Liver (tissue), 9 donors: ENCODE results near the gene REC114. TPM values are rescaled to one million over a fixed set of nuclear protein-coding genes. Genes with fewer than 3 reads are reported as not detected.
"Not testable (repeated sequence)": the region's sequence is repeated elsewhere in the genome, so short reads cannot be mapped to it uniquely, and the experiment has no call there.

Experiments
- DNase-seq: peaks from one replicate; pipeline ENCODE4 v3.0.0-alpha.2; 2017; ENCODE audit warnings: low spot score
- H3K27ac ChIP-seq, 2 donors: one replicate each; pipeline ENCODE4 v1.7.0; 2013; ENCODE audit warnings: inconsistent platforms in 2 of 2, low read length in 2 of 2, control low read depth in 1 of 2, low read depth in 1 of 2, mild to moderate bottlenecking in 1 of 2
- H3K27me3 ChIP-seq, 4 donors: one replicate each; pipeline versions ENCODE4 v1.6.1 to v1.7.0; 2013; ENCODE audit warnings: low read length in 3 of 4, inconsistent platforms in 1 of 4, mild to moderate bottlenecking in 1 of 4, moderate library complexity in 1 of 4; ENCODE audit not compliant: control insufficient read depth in 4 of 4, insufficient read depth in 4 of 4
- H3K36me3 ChIP-seq, 4 donors: one replicate each; pipeline versions ENCODE4 v1.6.1 to v1.7.0; 2013; ENCODE audit warnings: low read length in 3 of 4, mild to moderate bottlenecking in 3 of 4, low read depth in 1 of 4, moderate library complexity in 1 of 4; ENCODE audit not compliant: control insufficient read depth in 4 of 4, insufficient read depth in 3 of 4
- H3K4me1 ChIP-seq, 4 donors: one replicate each; pipeline versions ENCODE4 v1.6.1 to v1.7.0; 2013; ENCODE audit warnings: low read length in 3 of 4, mild to moderate bottlenecking in 3 of 4, moderate library complexity in 1 of 4; ENCODE audit not compliant: control insufficient read depth in 4 of 4, insufficient read depth in 4 of 4
- H3K4me3 ChIP-seq, 3 donors: one replicate each; pipeline versions ENCODE4 v1.6.1 to v1.7.0; 2013; ENCODE audit warnings: low read length in 3 of 3, control low read depth in 1 of 3, low read depth in 1 of 3, mild to moderate bottlenecking in 1 of 3
- H3K9ac ChIP-seq, 2 donors: one replicate each; pipeline ENCODE4 v1.7.0; 2013; ENCODE audit warnings: low read length in 2 of 2, mild to moderate bottlenecking in 2 of 2, moderate library complexity in 2 of 2, control low read depth in 1 of 2, low read depth in 1 of 2
- H3K9me3 ChIP-seq, 4 donors: one replicate each; pipeline versions ENCODE4 v1.6.1 to v1.7.0; 2013; ENCODE audit warnings: low read length in 3 of 4; ENCODE audit not compliant: control insufficient read depth in 4 of 4
- CTCF ChIP-seq: fragments of 150-350 bp; IDR thresholded peaks from 2 replicates; pipeline ENCODE4 v1.5.1; 2017; ENCODE audit warnings: improper control_type of control experiment, low read depth, low read length; ENCODE audit not compliant: missing input control
- EGR1 ChIP-seq, 2 donors: IDR thresholded peaks; 2 replicates each; pipeline ENCODE4 v1.6.1; 2016 to 2018; ENCODE audit warnings: antibody characterized with exemption in 2 of 2, low read depth in 2 of 2
- FOXA1 ChIP-seq: IDR thresholded peaks from 2 replicates; pipeline ENCODE4 v1.6.1; 2016; ENCODE audit warnings: antibody characterized with exemption
- GABPA ChIP-seq, 2 donors: IDR thresholded peaks in 1 of 2; conservative IDR thresholded peaks in 1 of 2; 2 replicates each; pipeline ENCODE4 v1.6.1; 2016; ENCODE audit warnings: antibody characterized with exemption in 2 of 2, mild to moderate bottlenecking in 1 of 2, moderate library complexity in 1 of 2
- HNF4G ChIP-seq: IDR thresholded peaks from 2 replicates; pipeline ENCODE4 v1.6.1; 2016; ENCODE audit warnings: antibody characterized with exemption
- JUND ChIP-seq, 2 donors: IDR thresholded peaks; 2 replicates each; pipeline ENCODE4 v1.6.1; 2016; ENCODE audit warnings: antibody characterized with exemption in 2 of 2
- NR2F2 ChIP-seq: IDR thresholded peaks from 2 replicates; pipeline ENCODE4 v1.6.1; 2016; ENCODE audit warnings: antibody characterized with exemption
- RAD21 ChIP-seq, 2 donors: IDR thresholded peaks; 2 replicates each; pipeline ENCODE4 v1.6.1; 2016; ENCODE audit warnings: antibody characterized with exemption in 2 of 2, mild to moderate bottlenecking in 2 of 2
- RXRA ChIP-seq, 2 donors: IDR thresholded peaks; 2 replicates each; pipeline ENCODE4 v1.6.1; 2017 to 2018; ENCODE audit warnings: antibody characterized with exemption in 2 of 2, mild to moderate bottlenecking in 1 of 2
- SP1 ChIP-seq: IDR thresholded peaks from 2 replicates; pipeline ENCODE4 v1.6.1; 2018; ENCODE audit warnings: antibody characterized with exemption, mild to moderate bottlenecking
- TAF1 ChIP-seq: conservative IDR thresholded peaks from 2 replicates; pipeline ENCODE4 v1.6.1; 2016; ENCODE audit warnings: antibody characterized with exemption, mild to moderate bottlenecking
- YY1 ChIP-seq: IDR thresholded peaks from 2 replicates; pipeline ENCODE4 v1.6.1; 2016; ENCODE audit warnings: antibody characterized with exemption, mild to moderate bottlenecking
- WGBS: extraction: QIAGEN DNeasy Blood & Tissue Kit; methylation state at CpG from one replicate; pipeline ENCODE4 v1.1.7; 2013; 5-methylcytosine and 5-hydroxymethylcytosine counted together
- polyA plus RNA-seq, 2 donors: library from polyadenylated mRNA; stranded (reverse) in 1 of 2; unstranded in 1 of 2; fragments of 200-250 nt in 1 of 2; fragments of >200 nt in 1 of 2; fragmentation: Nextera tagmentation in 1 of 2; extraction: Ambion mirVana in 1 of 2; gene quantifications; one replicate each; pipeline versions ENCODE4 v1.2.1 to v1.2.3, GENCODE V29; 2013 to 2015
- total RNA-seq, 2 donors: library from RNA; depleted of rRNA; stranded (reverse); fragments of >200 nt; gene quantifications; one replicate each; pipeline ENCODE4 v1.2.3, GENCODE V29; 2014
- TF ChIP-seq, protein P1 (sequence below): IDR thresholded peaks from 2 replicates; pipeline ENCODE4 v1.6.1; 2016; ENCODE audit warnings: antibody characterized with exemption
- TF ChIP-seq, protein P2 (sequence below): IDR thresholded peaks from 2 replicates; pipeline ENCODE4 v1.6.1; 2016; ENCODE audit warnings: antibody characterized with exemption
- TF ChIP-seq, protein P3 (sequence below): IDR thresholded peaks from 2 replicates; pipeline ENCODE4 v1.6.1; 2016; ENCODE audit warnings: antibody characterized with exemption
- donor health status: healthy.
- donor health status: healthy.
- donor health status: healthy.
- donor health status: healthy.
- donor health status: healthy.

The REC114 gene
- total and polyA plus RNA-seq, 4 donors, result not detected

GRCh38 chr15:73438651-73439050 lies 4.3 kb upstream of the REC114 start:
- no peak for DNase-seq
- Histone ChIP-seq H3K4me3 (no peak overlapping the region), H3K36me3 (no peaks in the 10 kb centered on the region), H3K9ac (no peak overlapping the region), H3K27ac (no peak overlapping the region), H3K9me3 (no peaks in the 10 kb centered on the region), H3K4me1 (no peaks in the 10 kb centered on the region), H3K27me3 (peaks cover 0 to 8% (median 1%) of the 10 kb centered on the region in 4 donors)
- WGBS, result 39% methylated on average over 1 of the region's 1 CpG
- TF ChIP-seq YY1, result no peak
- TF ChIP-seq, protein P1, sequence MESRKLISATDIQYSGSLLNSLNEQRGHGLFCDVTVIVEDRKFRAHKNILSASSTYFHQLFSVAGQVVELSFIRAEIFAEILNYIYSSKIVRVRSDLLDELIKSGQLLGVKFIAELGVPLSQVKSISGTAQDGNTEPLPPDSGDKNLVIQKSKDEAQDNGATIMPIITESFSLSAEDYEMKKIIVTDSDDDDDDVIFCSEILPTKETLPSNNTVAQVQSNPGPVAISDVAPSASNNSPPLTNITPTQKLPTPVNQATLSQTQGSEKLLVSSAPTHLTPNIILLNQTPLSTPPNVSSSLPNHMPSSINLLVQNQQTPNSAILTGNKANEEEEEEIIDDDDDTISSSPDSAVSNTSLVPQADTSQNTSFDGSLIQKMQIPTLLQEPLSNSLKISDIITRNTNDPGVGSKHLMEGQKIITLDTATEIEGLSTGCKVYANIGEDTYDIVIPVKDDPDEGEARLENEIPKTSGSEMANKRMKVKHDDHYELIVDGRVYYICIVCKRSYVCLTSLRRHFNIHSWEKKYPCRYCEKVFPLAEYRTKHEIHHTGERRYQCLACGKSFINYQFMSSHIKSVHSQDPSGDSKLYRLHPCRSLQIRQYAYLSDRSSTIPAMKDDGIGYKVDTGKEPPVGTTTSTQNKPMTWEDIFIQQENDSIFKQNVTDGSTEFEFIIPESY, result no peak
- TF ChIP-seq SP1, result no peak
- TF ChIP-seq RAD21 (IDR thresholded peaks at IDR 0.05), result no peak
- TF ChIP-seq TAF1, result no peak
- TF ChIP-seq NR2F2, result no peak
- TF ChIP-seq, protein P2, sequence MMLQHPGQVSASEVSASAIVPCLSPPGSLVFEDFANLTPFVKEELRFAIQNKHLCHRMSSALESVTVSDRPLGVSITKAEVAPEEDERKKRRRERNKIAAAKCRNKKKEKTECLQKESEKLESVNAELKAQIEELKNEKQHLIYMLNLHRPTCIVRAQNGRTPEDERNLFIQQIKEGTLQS, result no peak
- no peak for TF ChIP-seq RXRA (IDR thresholded peaks at IDR 0.05)
- no peak for TF ChIP-seq EGR1 (IDR thresholded peaks at IDR 0.05; ENCODE audit: low read depth in 2 of 2)
- TF ChIP-seq, protein P3, sequence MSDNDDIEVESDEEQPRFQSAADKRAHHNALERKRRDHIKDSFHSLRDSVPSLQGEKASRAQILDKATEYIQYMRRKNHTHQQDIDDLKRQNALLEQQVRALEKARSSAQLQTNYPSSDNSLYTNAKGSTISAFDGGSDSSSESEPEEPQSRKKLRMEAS, result no peak
- TF ChIP-seq GABPA (IDR thresholded peaks at IDR 0.05 in 1 of 2, conservative IDR thresholded peaks at IDR 0.05 in 1 of 2), result no peak
- no peak for TF ChIP-seq HNF4G

DNA sequence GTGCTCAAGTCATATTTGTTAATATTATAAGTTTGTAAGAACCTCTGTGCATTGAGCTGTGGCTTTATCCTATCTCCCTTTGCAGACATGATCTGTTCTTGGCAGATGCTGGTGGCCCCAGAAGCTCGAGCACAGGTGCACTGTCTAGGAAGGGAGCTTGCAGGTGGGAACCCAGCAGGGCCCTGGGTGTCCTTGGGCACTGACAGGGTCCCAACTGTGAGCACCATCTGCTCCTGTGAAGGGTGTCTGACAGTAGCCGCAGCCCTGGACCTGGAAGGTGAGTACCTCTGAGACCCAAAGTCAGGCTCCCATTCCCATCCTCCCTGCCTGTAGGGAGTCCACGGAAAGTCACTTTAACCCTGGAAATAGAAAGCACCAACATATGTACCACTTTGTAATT lies 2.4 kb upstream of the REC114 start:
- Histone ChIP-seq H3K9me3 (no peaks in the 10 kb centered on the region), H3K27ac (no peak overlapping the region), H3K27me3 (peaks cover 0 to 8% (median 1%) of the 10 kb centered on the region in 4 donors), H3K36me3 (no peaks in the 10 kb centered on the region), H3K4me3 (no peak overlapping the region), H3K9ac (no peak overlapping the region), H3K4me1 (no peaks in the 10 kb centered on the region)
- WGBS, result 85% methylated on average over 3 of the region's 3 CpGs
- no peak for DNase-seq
- TF ChIP-seq, protein P3, result no peak
- no peak for TF ChIP-seq SP1

- Histone ChIP-seq H3K4me3 (no peak overlapping the region), H3K9me3 (no peaks in the 10 kb centered on the region), H3K27ac (no peak overlapping the region), H3K36me3 (no peaks in the 10 kb centered on the region), H3K27me3 (peaks cover 0 to 5% (median 1%) of the 10 kb centered on the region in 4 donors), H3K4me1 (no peaks in the 10 kb centered on the region), H3K9ac (no peak overlapping the region)
- no peak for DNase-seq
- TF ChIP-seq, protein P2, result no peak
- TF ChIP-seq NR2F2, result no peak
- TF ChIP-seq EGR1 (IDR thresholded peaks at IDR 0.05; ENCODE audit: low read depth in 2 of 2), result no peak
- TF ChIP-seq RAD21 (IDR thresholded peaks at IDR 0.05), result no peak
- TF ChIP-seq SP1, result no peak
- no peak for TF ChIP-seq CTCF
- TF ChIP-seq FOXA1, result no peak
- TF ChIP-seq JUND (IDR thresholded peaks at IDR 0.05), result no peak
- TF ChIP-seq, protein P3, result no peak
- no peak for TF ChIP-seq HNF4G
- TF ChIP-seq, protein P1, result no peak
- 88% methylated on average over 11 of the region's 11 CpGs for WGBS
Measured at GRCh38 chr15:73442421-73442820, 543 bp upstream of the REC114 start.

DNA sequence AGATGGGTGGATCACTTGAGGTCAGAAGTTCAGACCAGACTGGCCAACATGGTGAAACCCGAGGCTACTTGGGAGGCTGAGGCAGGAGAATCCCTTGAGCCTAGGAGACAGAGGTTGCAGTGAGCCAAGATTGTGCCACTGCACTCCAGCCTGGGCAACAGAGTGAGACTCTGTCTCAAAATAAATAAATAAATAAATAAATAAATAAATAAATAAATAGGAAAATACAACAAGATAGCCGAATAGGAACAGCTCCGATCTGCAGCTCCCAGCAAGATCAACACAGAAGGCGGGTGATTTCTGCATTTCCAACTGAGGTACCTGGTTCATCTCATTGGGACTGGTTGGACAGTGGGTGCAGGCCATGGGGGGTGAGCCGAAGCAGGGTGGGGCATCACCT lies 4.5 kb downstream of the REC114 start:
- 92% methylated on average over 5 of the region's 5 CpGs for WGBS
- not testable (repeated sequence) for H3K27ac ChIP-seq, H3K4me3 ChIP-seq, H3K27me3 ChIP-seq, H3K4me1 ChIP-seq, DNase-seq, H3K9me3 ChIP-seq, H3K9ac ChIP-seq, H3K36me3 ChIP-seq
